Activated naive CD4-positive, alpha-beta T cell treated with anti-CD3 and anti-CD28 coated beads for 36 hours (primary cell): ENCODE measurements around the gene SMURF2. TPM values are rescaled to one million over a fixed set of nuclear protein-coding genes. Genes with fewer than 3 reads are reported as not detected.

Experiments
- CTCF ChIA-PET: fragments of 350-600 bp; sonication (Branson Sonifier 250); formaldehyde crosslinking; loops from one replicate; lab custom pipeline; 2021; ENCODE audit warnings: antibody characterized with exemption; lab: Charles Lee
- DNase-seq: peaks from one replicate; pipeline ENCODE4 v3.0.0-alpha.2; 2020
- H3K27ac Mint-ChIP-seq: one replicate; pipeline ENCODE4 v1.8.0; 2021; ENCODE audit warnings: mild to moderate bottlenecking, mixed read lengths
- H3K27me3 Mint-ChIP-seq: one replicate; pipeline ENCODE4 v1.8.0; 2021; ENCODE audit warnings: low read depth, mixed read lengths
- H3K36me3 Mint-ChIP-seq: one replicate; pipeline ENCODE4 v1.8.0; 2021; ENCODE audit warnings: low read depth, mixed read lengths
- H3K4me1 Mint-ChIP-seq: one replicate; pipeline ENCODE4 v1.8.0; 2021; ENCODE audit warnings: low read depth, mixed read lengths
- H3K4me3 Mint-ChIP-seq: one replicate; pipeline ENCODE4 v1.8.0; 2021; ENCODE audit warnings: mild to moderate bottlenecking, moderate library complexity, mixed read lengths
- H3K9me3 Mint-ChIP-seq: one replicate; pipeline ENCODE4 v1.8.0; 2021; ENCODE audit warnings: mixed read lengths
- intact Hi-C: fragments of 100-400 bp; cut with micrococcal nuclease; formaldehyde crosslinking; loops from one replicate; pipeline ENCODE4 v1.15.1; 2023
- total RNA-seq, 2 experiments: library from RNA; stranded (reverse); gene quantifications; one replicate each; pipeline ENCODE4 v1.2.3, GENCODE V29; 2021

Gene SMURF2
- total RNA-seq, 2 experiments from 2014 or later = 9.6 to 10.7 TPM

DNA sequence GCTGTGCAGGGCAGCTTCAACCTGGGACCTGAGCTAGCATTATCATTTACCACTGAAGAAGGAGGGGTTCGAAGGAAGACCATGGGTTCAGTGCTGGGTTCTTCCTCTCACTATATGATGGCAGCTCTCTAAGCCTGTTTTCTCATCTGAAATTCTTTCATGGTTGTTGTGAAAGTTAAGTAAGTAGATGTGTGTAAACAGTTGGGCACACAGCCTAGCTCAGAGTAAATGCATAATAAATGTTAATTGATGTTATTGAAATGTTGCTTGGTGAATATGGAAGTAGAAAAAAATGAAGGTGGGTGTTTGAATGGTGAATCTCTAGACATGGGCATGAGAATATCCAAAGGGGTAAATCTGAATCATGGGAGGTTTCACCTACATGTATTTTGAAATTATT is 146.3 kb downstream of the SMURF2 start:
- no peak overlapping the region for H3K4me3 Mint-ChIP-seq
- CTCF ChIA-PET = interaction anchor here (0.6 to 1.4 kb wide), 4 partner anchors 17 to 95 kb away, joined by 3 read pairs; no protein-coding TSS in a partner anchor
- H3K27me3 Mint-ChIP-seq = no peaks in the 10 kb centered on the region
- peak overlapping the region; percentile 22 for H3K27ac Mint-ChIP-seq
- intact Hi-C loops = no loop called here
- peaks cover 26% of the 10 kb centered on the region for H3K4me1 Mint-ChIP-seq
- DNase-seq = no peak
- no peaks in the 10 kb centered on the region for H3K9me3 Mint-ChIP-seq
- H3K36me3 Mint-ChIP-seq = peaks cover 26% of the 10 kb centered on the region

- CTCF ChIA-PET = interaction anchor here (0.6 to 1.4 kb wide), 4 partner anchors 17 to 94 kb away, joined by 3 read pairs; no protein-coding TSS in a partner anchor
- no peaks in the 10 kb centered on the region for H3K27me3 Mint-ChIP-seq
Measured at GRCh38 chr17:64515419-64515818, 146.7 kb downstream of the SMURF2 start.

GRCh38 chr17:64509179-64509578 is 152.9 kb downstream of the SMURF2 start:
- no peaks in the 10 kb centered on the region for H3K27me3 Mint-ChIP-seq
- CTCF ChIA-PET = interaction anchor here (0.6 to 1.0 kb wide), 2 partner anchors 16 to 280 kb away, joined by 3 to 4 read pairs; no protein-coding TSS in a partner anchor
- DNase-seq = no peak
- intact Hi-C loops = loop anchor here (5.0 to 10.0 kb wide), 3 partner anchors 468 to 887 kb away; partner anchors contain the start of genes GNA13 and MAP3K3
- no peaks in the 10 kb centered on the region for H3K9me3 Mint-ChIP-seq
- peaks cover 37% of the 10 kb centered on the region for H3K36me3 Mint-ChIP-seq
- no peak overlapping the region for H3K27ac Mint-ChIP-seq
- peak overlapping the region; percentile 36 for H3K4me3 Mint-ChIP-seq
- H3K4me1 Mint-ChIP-seq = peaks cover 34% of the 10 kb centered on the region

More at GRCh38 chr17:64515419-64515818, 146.7 kb downstream of the SMURF2 start:
- no peak overlapping the region for H3K27ac Mint-ChIP-seq
- no peak overlapping the region for H3K4me3 Mint-ChIP-seq
- no peaks in the 10 kb centered on the region for H3K9me3 Mint-ChIP-seq
- H3K36me3 Mint-ChIP-seq = peaks cover 28% of the 10 kb centered on the region
- peaks cover 26% of the 10 kb centered on the region for H3K4me1 Mint-ChIP-seq
- no peak for DNase-seq
- intact Hi-C loops = no loop called here

- H3K27ac Mint-ChIP-seq = no peak overlapping the region
- H3K27me3 Mint-ChIP-seq = no peaks in the 10 kb centered on the region
Measured at GRCh38 chr17:64508683-64509082, 153.4 kb downstream of the SMURF2 start.

GRCh38 chr17:64507413-64507782 is 154.7 kb downstream of the SMURF2 start:
- Mint-ChIP-seq H3K36me3 (peaks cover 53% of the 10 kb centered on the region), H3K4me1 (peaks cover 50% of the 10 kb centered on the region), H3K4me3 (peak overlapping the region; percentile 92), H3K27me3 (no peaks in the 10 kb centered on the region), H3K9me3 (no peaks in the 10 kb centered on the region), H3K27ac (peak overlapping the region; percentile 99)
- intact Hi-C loops = loop anchor here (1.0 to 10.0 kb wide), 9 partner anchors 15 to 885 kb away; partner anchors contain the start of genes GNA13, MAP3K3 and TEX2
- CTCF ChIA-PET = interaction anchor here (0.6 to 3.3 kb wide), 7 partner anchors 16 to 142 kb away, joined by 3 to 22 read pairs (median 3); no protein-coding TSS in a partner anchor
- DNase-seq = peak; percentile 54

More at GRCh38 chr17:64508683-64509082, 153.4 kb downstream of the SMURF2 start:
- DNase-seq = no peak
- Mint-ChIP-seq H3K36me3 (peaks cover 42% of the 10 kb centered on the region), H3K4me3 (peak overlapping the region; percentile 36), H3K4me1 (peaks cover 38% of the 10 kb centered on the region), H3K9me3 (no peaks in the 10 kb centered on the region)
- CTCF ChIA-PET = interaction anchor here (1.0 kb wide), 1 partner anchor 16 kb away, joined by 3 read pairs; no protein-coding TSS in a partner anchor
- intact Hi-C loops = loop anchor here (5.0 to 10.0 kb wide), 3 partner anchors 469 to 886 kb away; partner anchors contain the start of genes GNA13 and MAP3K3

- intact Hi-C loops = loop anchor here (1.0 to 10.0 kb wide), 14 partner anchors 9 to 884 kb away; partner anchors contain the start of genes GNA13, ICAM2, MAP3K3 and POLG2
- Mint-ChIP-seq H3K4me1 (peaks cover 53% of the 10 kb centered on the region), H3K27ac (peak within 1 kb of the TSS; percentile 99)
Measured at GRCh38 chr17:64506576-64507412, 155.3 kb downstream of the SMURF2 start, which contains the start of gene CEP95. Gene CEP95 (plus strand): TSS chr17:64506977. CDS start chr17:64507098, 121 bp downstream.

DNA sequence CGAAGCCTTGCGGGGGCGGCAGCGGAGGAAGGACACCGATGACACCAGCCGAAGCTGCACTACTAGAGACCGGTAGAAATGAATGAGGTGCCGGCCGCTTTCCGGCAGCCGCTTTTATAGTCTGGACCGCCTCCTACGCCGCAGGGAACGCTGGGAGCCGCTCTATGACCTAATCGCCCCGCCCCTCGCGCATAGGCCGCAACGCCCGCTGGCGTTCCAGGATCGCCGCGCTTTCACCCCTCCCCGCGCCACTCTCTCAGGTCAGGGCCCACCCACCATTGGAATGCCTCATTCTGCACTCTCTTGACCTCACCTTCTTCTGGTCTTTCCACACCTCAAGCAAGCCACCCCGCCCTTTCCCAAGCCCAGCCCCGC is 155.9 kb downstream of the SMURF2 start, which contains the start of gene DDX5:
TSS of gene DDX5 (minus strand) at position 89 of the 375 bp plus-strand sequence. CDS start 170 bp downstream, outside the sequence.
- peak within 1 kb of the TSS; percentile 99 for H3K27ac Mint-ChIP-seq
- no peaks in the 10 kb centered on the region for H3K27me3 Mint-ChIP-seq
- peak within 1 kb of the TSS; percentile 92 for H3K4me3 Mint-ChIP-seq
- intact Hi-C loops = loop anchor here (1.0 to 10.0 kb wide), 12 partner anchors 9 to 884 kb away; partner anchors contain the start of genes GNA13, ICAM2, MAP3K3 and POLG2
- H3K4me1 Mint-ChIP-seq = peaks cover 56% of the 10 kb centered on the region
- CTCF ChIA-PET = interaction anchor here (0.6 to 3.3 kb wide), 9 partner anchors 10 to 149 kb away, joined by 3 to 22 read pairs (median 3); partner anchors contain the start of gene POLG2
- peaks cover 62% of the 10 kb centered on the region for H3K36me3 Mint-ChIP-seq
- H3K9me3 Mint-ChIP-seq = no peaks in the 10 kb centered on the region
- DNase-seq = peak; percentile 99

More at GRCh38 chr17:64506576-64507412, 155.3 kb downstream of the SMURF2 start, which contains the start of gene CEP95:
- CTCF ChIA-PET = interaction anchor here (0.6 to 3.3 kb wide), 11 partner anchors 10 to 550 kb away, joined by 3 to 22 read pairs (median 3); partner anchors contain the start of genes GNA13 and POLG2
- DNase-seq = peak; percentile 95
- H3K4me3 Mint-ChIP-seq = peak within 1 kb of the TSS; percentile 92
- peaks cover 56% of the 10 kb centered on the region for H3K36me3 Mint-ChIP-seq
- H3K27me3 Mint-ChIP-seq = no peaks in the 10 kb centered on the region
- H3K9me3 Mint-ChIP-seq = no peaks in the 10 kb centered on the region

DNA sequence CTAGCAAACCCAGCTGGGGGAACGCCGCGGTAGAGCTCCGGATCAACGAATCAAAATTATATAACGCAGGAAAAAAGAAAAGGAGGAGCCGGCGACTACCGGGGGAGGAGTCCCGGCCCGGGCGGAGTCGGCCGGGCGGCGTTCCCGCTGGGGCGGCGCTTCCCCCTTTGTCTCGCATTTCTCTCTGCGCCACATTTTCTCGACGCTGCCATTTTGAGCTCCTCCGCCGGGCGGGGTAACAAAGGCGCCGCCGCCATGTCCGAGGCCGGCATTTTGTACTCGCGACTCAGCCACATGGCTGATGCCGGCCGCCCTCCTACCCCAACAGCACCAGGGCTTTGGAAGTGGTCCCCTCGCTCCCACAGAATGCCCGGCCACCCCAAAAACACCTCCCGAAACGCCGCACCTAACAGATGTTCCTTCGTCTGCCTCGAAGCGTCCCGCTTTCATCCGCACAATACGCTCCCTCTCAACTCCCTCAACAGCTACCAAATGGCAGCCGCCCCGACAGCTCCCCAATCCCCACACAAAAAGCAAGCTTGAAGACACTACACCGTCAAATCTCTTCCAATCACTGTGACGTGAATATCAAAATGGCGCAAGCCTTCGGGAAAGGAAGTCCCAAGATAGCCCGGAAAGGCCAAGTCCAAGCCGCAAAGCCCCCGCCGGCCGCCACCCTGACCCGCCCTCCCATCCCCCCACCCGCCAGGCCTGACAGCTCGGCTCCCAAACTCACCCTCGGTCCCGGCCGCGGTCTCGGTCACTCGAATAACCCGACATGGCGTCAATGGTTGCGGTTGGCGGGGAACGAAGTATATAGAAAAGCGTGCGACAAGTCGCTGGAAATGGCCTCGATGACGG is 156.5 kb downstream of the SMURF2 start:
- intact Hi-C loops = loop anchor here (1.0 to 10.0 kb wide), 12 partner anchors 8 to 883 kb away; partner anchors contain the start of genes GNA13, ICAM2, MAP3K3 and POLG2
- peak overlapping the region; percentile 92 for H3K4me3 Mint-ChIP-seq
- H3K27me3 Mint-ChIP-seq = no peaks in the 10 kb centered on the region
- H3K9me3 Mint-ChIP-seq = no peaks in the 10 kb centered on the region
- H3K4me1 Mint-ChIP-seq = peaks cover 61% of the 10 kb centered on the region
- peaks cover 63% of the 10 kb centered on the region for H3K36me3 Mint-ChIP-seq
- H3K27ac Mint-ChIP-seq = peak overlapping the region; percentile 99
- DNase-seq = peak; percentile 93
- CTCF ChIA-PET = interaction anchor here (0.7 to 3.3 kb wide), 4 partner anchors 9 to 87 kb away, joined by 3 to 22 read pairs (median 7); partner anchors contain the start of gene POLG2

DNA sequence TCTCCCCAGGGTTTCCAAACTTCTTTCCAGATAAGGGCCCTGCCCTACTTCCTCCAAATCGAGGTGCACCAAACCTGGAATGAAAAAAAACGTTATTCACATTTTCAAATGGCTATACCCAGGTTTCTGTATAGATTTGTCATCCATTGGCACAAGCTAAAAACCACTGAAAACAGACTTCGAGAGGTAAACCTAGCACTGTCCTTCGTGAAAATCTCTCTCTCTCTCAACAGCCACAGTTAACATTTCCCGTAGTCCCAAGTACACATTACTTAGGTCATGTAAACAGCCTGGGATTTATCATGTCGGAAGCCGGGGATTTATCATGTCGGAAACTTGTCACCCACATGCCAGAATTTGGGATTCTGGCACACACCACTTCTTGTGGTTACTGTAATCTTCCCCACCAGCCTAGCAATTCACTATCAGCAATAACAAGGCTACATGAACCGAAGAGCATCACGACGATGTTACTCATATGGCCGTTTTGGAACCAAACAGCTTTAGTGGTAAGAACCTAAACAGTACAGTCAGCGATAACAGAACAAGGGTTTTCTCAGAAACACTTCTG is 157.3 kb downstream of the SMURF2 start:
- peaks cover 70% of the 10 kb centered on the region for H3K36me3 Mint-ChIP-seq
- DNase-seq = no peak
- H3K4me1 Mint-ChIP-seq = peaks cover 67% of the 10 kb centered on the region
- intact Hi-C loops = loop anchor here (5.0 to 10.0 kb wide), 3 partner anchors 472 to 883 kb away; partner anchors contain the start of genes GNA13 and MAP3K3
- CTCF ChIA-PET = interaction anchor here (0.7 to 3.3 kb wide), 5 partner anchors 8 to 86 kb away, joined by 3 to 22 read pairs (median 4); partner anchors contain the start of gene POLG2
- H3K27me3 Mint-ChIP-seq = no peaks in the 10 kb centered on the region
- no peaks in the 10 kb centered on the region for H3K9me3 Mint-ChIP-seq
- H3K27ac Mint-ChIP-seq = peak overlapping the region; percentile 99
- peak overlapping the region; percentile 92 for H3K4me3 Mint-ChIP-seq

DNA sequence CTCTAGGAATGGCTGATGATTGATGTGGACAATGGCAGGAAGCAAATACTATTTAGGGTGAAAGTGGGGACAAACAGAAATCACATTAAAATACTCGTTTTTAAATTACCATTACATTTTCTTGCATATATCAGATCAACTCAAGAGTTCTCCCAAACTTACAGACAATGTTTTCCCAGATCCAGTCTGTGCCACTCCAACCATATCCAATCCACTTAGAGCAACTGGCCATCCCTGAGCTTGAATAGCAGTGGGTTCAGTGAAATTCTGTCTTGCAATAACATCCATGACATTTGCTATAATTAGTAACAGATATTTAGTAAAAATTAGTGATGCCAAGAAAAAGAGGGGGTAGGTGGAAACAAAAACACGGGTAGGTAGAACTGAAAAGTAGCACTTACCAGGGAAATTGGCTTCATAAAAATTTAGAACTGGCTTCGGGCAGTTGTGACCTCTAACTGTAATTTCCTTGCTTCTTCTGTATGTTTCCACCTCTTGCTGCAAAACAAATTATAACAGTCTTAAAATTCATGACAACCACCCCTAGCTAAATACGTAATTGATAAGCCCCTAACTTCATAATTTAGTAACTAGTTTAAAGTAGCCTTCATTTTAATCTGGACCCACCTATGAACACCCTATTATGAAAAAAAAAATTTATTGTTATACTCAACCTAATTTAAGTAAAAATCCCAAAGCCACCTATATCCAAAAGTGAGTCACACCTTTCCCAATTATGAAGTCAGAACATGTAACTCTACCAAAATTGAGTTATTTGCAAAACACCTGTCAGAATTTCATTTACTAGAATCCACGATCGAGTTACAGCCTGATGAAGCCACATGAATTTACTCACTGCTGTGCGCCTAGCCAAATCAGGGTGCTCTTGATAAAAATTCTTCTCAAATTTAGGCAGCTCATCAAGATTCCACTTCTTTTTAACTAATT is 158.0 kb downstream of the SMURF2 start:
- Mint-ChIP-seq H3K27ac (peak overlapping the region; percentile 99), H3K27me3 (no peaks in the 10 kb centered on the region), H3K36me3 (peaks cover 75% of the 10 kb centered on the region), H3K9me3 (no peaks in the 10 kb centered on the region), H3K4me3 (peak overlapping the region; percentile 92), H3K4me1 (peaks cover 72% of the 10 kb centered on the region)
- intact Hi-C loops = loop anchor here (10.0 kb wide), 1 partner anchor 551 kb away; the partner anchor contains the start of gene GNA13
- CTCF ChIA-PET = interaction anchor here (1.3 to 2.8 kb wide), 4 partner anchors 7 to 145 kb away, joined by 3 to 10 read pairs (median 5); partner anchors contain the start of gene POLG2
- no peak for DNase-seq
